ENCODE results near the gene PRDX3.

The PRDX3 gene

DNA sequence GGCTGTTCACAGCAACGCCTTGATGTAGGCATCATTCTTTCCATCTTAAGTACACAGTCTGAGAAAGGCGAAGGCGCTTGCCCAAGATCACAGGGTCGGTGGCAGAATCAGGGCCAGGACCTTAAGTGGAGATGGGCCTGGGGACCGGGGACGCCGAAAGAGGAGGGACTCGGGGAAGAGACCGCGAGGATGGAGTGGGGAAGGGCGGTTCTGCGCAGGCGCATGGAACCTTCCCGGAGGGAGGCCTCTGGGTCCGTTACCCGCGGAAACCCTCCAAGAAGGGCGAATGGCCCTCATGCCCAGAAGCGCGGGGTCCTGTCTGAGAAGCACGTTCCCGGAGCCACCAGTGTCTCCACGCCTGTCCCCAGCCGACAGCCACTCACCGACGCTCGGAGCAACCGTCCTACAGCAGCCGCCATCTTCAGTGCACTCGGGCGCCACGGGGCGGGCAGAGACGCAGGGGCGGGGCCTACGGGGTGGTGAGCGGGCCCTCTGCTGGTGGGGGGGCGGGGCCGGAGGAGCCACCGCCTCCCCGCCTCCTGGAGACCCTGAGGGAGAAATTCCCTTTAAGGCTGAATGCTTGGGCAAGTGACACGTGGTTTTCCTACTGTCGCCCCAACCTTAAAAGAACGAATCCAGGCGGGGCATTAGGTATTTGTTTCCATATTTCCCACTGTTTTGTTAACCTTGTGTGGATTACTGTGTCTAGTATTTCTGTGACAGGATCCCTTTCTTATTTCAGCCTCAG, at the start of gene PRDX3:
Gene PRDX3 (minus strand): TSS at position 441 of the 748 bp plus-strand sequence. CDS start 22 bp downstream, at position 419.
- DNase-seq: peak; percentile 97

DNA sequence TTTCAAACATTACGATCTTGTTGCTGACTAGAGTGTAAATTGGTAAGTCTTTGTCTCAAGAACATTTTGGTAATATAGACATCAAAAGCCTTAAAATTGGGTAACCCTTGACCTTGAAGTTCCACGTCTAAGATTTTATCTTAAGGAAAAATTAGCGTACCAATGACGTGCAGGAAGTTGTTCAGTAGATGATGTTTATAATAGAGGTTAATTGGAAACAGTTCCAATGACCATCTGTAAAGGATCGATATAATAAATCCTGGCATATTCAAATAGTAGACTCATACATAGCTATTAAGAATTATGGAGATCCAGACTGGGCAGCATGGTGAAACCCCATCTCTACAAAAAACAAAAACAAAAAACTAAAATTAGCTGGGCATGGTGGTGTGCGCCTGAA, 49.2 kb upstream of the PRDX3 start:
- no peak for DNase-seq

DNA sequence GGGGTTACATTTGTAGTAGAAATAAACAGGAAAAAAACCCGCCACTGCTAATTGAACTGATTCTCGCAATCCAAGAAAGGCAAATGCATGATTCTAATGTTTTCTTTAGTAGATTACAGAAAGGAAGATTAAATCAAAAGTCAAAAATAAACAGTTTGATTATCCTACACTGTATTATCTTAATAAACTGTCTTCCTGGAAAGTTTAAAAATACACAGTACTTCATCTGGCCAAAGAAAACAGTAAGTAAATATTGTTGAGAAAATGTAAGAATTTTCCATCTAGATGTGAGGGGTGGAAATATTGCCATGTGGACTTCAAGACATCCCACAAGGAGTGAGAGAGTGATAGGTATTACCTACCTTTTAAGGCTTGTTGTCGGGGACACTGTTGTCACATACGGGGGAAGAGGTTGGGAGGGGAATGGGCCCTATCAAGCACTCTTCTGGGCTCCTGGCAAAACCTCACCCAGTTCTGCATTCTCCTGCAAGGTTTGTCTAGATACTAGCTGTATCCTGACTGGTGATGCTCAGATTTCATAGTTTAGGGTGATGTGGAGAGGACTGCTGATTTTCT, 46.6 kb upstream of the PRDX3 start:
- DNase-seq: no peak

DNA sequence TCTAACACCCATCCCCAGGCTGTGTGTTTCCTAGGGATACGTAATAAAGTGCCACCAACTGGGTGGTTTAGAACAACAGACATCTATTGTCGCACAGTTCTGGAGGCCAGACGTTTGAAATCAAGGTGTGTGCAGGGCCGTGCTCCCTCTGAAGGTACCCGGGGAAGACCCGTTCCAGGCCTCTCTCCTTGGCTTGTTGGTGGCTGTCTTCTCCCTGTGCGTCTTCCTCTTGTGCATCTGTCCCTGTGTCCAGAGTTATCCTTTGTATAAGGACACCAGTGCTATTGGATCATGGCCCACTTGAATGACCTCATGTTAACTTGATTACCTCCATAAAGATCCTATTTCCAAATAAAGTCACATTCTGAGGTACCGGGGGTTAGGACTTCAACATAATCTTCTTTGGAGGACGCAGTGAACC, 44.4 kb upstream of the PRDX3 start:
- no peak for DNase-seq

DNA sequence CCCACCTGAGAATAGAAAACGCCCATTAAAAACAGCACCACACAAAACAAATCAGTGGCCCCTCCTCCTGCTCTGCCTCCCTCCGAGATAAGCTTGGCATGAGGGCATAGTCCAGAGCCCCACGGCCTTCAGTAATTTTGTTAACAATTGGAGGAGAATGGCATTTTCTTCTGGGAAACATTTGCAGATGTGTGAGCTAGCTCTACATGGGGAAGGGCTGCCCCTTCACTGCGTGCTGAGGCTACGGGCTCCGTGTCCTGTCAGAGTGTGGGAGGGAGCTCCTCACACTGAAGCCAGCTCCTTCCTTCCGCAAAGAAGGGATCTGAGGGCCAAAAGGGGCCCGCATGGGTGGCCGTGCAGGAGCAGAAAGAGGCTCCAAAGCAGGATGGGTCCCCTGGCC, 43.9 kb upstream of the PRDX3 start:
- DNase-seq: no peak

DNA sequence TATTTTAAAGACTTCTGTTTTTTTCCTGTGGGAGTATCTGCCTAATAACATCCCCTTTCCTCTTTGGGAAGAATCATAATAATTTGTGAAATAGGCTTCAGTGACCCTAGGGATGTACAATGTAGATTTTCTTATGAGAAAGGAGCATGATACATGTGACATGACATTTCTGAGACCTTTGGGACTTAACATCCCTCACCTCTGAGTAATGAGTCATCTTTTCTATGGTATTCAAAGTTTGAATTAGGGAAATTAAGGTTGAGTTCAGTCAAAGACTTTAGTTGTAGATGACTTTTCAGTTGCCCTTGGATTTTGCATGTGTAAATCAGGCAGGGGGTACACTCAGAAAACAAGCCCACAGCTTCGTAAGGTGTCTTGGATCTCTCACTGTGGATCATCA, 43.1 kb upstream of the PRDX3 start:
- no peak for DNase-seq

DNA sequence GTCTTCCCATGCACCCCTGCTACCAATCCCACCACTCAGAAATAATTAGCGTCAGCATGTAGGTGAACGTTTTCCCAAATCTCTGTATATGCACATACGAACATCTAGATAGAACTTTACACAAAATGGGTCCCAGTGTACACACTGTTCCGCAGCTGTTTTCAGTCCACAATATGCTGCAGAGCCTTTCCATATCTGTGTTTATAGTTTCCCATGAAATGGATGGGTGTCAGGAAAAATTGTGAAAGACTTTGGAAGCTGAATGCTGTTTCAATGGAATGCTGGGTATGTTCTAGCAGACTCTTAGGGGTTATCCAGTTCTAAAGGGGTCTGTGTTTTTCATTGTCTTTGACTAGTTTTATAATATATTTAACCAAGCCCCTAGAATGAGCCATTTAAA, 42.6 kb upstream of the PRDX3 start:
- DNase-seq: no peak

DNA sequence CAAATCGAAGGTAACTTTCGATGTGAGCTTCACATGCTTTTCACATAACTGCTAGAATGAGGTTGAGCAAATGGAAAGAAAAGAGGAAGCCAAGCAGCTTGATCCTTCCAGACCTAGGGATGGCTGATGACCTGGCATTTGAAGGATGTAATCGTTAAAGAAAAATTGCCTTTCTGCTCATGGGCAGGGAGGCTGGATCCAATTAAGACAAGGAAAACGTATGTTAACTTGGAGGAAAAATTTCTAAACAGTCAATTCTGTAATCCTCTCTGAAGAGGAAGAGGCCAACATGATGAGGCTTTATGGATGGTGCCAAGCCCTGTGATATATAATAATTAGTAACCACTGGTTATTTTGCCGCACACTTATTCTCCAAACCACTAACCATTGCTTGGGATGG, 41.3 kb upstream of the PRDX3 start:
- no peak for DNase-seq

DNA sequence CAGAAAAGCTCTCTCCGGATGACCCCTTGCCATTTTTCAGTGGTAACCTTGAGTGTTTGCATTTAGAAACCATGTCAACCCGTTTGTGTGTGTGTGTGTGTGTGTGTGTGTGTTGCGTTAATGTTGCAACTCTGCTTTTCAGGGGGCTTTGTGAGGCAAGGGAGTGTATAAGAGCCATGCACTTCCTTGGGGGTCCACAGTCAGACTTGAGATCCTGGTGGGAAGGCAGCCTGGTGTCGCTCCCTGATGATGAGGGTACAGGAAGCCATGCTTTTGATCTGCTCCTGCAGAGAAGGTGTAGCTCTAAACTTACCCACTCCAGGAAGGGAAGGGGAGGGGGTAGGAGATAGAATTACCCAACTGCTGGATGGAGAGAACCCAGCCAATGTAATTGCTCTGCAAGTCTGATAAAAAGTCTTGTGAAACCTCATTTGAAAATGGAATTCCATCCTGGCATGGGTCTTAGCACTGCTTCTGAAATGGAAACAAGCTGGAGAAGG, 39.4 kb upstream of the PRDX3 start:
- DNase-seq: no peak

DNA sequence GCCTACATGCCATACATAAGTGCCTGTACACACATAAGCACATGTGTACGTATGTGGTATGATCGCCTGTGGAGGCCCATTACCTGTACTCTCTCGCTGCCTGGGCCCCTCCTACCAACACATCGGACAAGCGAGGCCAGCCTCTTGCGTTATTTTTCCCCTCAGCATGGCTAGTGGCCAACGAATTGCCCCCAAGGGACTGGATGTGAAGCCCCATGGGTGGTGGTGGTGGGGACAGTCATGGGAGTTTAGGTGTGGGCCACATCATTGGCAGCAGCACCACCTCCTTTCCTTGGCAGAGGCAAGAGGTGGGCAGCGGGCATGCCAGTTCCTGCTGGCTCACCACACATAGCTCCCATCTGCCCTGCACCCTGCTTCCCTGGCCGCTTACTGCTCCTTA, 38.8 kb upstream of the PRDX3 start:
- DNase-seq: no peak

DNA sequence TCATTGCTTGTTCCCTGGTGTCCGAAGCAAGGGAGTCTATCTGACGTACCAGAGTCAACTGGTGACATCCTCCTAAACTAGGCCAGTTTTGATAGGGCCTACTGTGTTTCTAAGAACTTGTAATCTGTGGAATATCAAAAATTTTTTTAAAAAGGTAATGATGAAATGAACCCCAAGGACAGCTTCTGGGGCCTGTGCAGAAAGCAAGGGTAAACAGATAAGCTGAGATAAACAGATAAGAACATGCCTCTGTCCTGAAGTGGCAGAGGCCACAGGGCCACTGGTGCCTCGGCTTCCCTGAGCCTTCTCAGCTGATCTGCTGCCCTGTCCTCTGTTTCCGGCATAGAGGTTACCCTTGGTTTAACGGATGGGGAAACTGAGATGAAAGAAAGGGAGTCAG, 37.5 kb upstream of the PRDX3 start:
- DNase-seq: no peak

DNA sequence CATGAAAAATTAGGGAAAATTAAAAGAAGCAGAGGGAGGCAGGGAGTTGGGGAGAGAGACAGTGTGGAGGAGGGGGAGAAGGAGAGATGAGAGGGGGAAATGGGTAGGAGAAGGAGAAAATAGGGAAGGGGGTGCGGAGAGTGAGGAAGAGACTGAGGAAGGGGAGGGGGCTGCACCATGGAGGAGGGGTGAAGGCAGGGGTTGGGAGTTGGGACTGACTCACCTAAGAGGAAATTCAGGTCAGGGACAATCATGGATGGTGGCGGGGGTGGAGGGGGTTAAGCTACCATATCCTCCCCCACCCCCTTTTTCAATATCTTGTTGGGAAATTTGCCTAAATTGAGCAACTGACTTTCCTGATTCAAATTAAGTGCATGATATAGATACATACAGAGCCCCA, 36.8 kb upstream of the PRDX3 start:
- no peak for DNase-seq

DNA sequence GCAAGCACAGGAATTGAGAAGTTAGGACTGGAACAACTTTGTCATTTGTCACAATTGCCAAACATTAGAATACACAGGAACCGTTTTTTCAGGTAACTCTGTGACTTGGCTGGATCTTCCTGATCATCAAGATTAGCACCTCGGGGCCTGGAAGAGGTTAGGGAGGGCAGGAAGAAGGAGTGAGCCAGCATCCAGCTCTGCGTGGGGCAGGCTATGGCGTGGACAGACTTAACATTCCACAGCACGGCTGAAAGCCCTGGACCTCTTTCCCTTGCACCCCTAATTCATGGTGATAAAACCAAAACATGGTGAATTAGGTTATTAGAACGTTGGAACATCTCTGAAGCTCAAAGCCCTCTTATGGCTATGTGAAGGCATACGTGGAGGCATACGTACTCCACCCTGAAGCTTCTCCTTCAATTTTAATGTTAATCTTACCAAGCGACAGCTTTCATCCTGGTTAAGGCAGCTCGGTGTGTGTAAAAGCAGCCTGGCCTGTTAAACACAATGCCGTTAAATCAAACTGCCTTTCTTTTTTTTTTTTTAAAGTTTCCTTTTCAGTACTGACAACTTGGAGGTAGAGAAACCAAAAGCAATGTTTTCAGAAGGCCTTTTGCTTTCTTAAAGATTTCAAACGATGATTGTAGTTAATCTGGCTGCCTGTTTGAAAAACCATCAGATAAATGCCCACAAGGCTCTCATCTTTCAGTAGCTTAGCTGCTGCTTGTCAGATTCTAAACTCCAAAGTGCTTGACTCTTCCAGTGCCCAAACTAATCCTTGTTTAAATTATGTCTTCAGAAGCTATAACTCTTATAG, 33.2 kb upstream of the PRDX3 start:
- peak; percentile 28 for DNase-seq

DNA sequence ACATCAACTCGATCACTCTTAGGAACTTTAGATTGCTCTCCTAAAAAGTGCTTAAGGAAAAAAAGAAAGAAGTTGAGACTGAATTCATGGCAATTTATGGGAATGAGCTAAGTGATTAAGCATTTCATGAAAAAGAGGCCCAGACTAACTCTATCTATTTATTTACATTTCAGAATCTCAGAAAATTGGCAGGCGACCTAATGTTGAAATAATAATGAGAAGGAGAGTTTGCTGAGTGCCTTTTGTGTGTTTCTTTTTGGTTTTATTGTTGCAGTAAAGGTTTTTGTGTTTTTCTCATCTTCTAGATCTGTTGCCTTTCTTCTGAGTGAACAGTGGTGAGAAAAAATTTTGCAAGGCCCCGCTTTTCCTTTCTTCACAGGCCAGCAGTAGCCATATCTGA, 32.6 kb upstream of the PRDX3 start:
- DNase-seq: peak; percentile 51

DNA sequence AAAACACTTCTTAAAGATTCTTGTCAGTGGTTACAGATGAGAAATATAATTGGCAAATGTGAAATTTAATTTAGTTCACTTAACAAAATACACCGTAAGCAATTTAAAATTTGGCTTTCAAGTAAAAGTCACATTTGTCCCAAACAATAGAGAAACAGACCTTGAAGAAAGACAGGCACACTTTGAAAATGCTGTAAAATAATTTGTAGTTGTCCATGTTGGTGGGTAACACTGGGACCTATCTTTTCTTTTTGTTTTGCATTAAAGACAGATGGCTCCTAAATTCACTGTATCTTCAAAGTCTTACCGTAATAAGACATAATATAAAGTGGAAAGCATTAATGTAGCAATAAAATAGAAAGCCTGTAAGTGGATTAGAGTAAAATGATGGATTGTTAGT, 32.0 kb upstream of the PRDX3 start:
- DNase-seq: no peak

DNA sequence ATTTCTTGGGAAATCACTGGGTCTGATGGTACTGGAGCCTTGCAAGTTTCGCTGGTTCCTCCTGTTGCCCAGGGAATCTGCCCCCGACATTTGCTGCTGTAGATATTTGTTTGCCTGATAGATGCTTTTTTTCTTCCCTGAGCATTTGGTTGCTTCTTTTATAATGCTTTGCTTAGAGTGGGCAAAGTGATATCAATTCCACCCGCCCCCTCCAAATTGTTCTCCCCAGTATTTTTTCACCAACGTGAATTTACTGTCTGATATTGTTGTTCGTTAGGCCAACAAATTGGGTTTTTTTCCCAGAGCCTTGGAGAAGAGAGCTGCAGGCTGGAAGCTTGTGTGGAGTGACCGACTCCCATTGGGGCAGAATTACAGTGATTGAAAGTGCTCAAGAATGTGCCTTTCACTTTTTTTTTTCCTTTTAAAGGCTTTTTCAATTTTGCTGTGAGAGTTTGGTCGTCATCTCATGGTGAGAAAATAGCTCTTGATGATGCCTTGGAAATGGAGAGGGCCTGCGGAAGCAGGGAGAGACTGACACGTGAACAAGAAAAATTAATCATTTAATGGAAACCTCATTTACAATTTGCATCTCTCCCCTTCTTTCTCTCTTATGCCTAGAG, 31.2 kb upstream of the PRDX3 start:
- peak; percentile 25 for DNase-seq

DNA sequence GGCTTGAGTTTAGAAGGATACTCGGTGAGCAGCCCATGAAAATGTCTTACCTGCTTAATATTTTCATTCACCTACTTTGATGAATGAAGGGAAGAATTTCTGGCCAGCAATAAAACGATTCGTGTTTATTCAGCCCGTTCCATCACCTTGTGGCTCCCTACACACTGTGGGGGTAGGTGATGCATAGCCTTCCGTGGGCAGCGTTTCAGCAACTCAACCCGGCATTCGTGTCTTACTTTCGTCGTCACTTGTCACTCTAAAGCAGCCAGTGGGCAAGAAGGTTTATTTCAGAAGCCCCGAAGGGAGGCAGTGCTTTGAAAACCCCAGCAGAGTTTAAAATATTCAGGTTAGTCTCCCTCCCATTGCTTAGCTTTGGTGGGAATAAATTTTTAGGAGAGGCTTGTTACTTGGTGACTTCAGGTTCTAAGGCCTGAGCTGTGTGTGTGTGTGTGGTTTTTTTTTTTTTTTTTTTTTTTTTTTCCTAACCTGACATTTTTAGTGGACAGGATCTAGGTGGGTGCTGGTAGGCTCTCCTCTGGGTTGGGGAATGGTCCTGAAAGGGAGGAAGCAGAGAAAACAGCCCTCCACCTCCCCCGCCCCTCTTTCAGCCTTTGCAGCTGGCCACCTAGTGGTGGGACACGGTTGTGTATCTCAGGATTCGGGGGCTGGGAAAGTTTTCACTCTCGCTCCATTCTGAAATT, 30.6 kb upstream of the PRDX3 start:
- peak; percentile 88 for DNase-seq

DNA sequence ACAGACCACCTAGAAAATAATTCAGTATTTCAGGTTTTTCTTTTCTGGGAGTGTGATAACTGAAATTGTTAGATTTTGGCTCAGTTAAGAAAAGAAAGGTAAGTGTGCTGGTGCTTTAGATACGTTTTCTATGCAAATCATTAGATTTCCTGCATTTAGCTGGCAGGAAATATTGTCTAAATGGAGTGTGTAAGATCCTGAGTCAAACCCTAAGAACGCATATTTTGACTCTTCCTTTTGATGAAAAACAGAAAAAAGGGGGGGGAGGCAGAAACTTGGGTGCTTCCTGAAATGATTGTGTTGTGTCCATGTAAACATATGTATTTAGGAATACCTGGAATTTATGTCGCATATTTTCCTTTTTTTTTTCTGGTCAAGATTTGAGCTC, 29.9 kb upstream of the PRDX3 start:
- DNase-seq: no peak

DNA sequence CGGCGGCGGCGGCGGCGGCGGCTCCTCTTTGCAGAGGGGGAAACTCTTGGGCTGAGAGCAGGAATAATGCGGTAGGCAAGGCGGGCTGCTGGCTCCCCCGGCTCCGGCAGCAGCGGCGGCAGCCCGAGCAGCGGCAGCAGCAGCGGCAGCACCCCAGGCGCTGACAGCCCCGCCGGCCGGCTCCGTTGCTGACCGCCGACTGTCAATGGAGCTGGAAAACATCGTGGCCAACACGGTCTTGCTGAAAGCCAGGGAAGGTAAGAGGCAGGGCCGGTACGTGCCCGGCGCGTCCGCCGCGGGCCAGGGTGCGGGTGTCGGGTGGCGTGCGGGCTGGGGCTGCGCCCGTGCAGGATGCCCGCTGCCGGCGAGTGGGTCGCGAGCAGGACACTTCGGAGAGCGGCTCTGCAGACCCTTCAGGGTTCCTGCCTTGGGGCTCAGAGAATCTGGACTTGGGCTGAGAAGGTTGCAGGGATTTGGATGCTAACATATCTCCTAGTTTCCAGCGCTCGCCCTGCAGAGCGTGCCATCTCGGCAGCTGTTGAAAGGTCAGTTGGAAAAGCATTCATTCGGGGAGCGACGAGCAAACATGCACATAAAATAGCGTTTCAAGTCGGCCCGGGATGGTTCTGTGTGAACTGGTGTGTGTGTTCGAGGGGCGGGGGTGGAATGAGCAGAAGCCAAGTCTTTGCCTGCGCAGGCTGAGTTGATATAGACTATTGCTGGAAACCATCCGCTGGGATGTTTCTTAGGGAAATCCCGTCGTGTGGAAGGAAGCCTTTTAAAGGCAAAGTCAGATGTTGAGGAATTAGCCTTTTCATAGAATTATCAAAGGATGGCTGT, 29.3 kb upstream of the PRDX3 start:
- peak; percentile 85 for DNase-seq

DNA sequence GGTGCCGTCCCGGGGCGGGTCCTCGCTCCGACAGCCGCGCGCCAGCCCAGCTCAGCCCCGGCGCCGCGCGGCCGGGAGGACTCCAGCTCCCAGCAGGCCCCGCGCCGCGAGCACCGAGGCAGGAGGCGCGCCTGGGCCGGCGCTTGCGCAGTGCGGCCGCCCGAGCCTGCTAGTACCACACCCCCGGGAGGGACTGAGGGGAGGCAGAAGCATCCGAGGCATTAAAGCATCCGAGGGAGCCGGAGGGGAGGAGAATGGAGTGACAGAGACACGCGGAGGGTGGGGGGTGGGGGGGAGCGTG, 28.7 kb upstream of the PRDX3 start, which contains the start of gene GRK5:
Gene GRK5 (plus strand): TSS at position 206 of the 301 bp plus-strand sequence. CDS start 347 bp downstream, outside the sequence.
- peak; percentile 98 for DNase-seq

DNA sequence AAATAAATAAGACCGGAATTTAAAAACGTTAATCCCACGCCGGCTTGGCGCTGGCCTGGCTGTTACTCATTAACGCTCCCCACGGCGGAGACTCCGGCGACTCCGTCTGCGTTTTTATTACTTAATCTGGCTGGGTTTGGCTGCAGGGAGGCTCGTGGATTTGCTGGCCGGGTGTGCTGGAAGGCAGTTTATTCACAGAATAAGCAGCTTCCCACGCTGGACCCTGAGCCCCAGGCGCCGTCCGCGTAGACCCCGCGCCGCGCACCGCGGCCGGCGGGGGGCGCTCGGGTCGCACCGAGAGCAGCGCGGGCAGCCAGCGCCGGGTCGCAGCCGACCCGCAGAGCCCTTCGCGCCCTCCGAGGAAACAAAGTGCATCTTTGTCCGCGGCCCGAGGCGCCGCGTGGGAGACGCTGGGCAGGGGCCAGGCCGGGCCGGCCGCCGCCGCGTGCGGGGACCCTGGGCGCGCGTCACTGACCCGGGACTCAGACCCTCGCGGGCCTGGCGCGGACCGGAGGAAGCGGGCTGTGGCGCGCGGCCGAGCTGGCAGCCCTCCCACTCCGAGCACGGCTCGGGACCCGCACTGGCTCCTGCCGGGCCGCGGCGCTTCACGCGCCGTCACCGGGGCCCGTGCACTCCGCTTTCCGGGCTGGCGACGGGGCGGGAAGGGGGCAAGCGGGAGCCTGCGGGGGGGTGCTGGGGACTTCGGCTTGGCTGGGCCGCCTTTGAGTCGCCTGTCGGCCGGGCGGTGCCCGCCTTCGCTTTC, 28.2 kb upstream of the PRDX3 start:
- peak; percentile 91 for DNase-seq

Measured in eye (tissue), 1 donor.